Calu3 (cell line): ENCODE measurements around the gene FARP1. TPM values are rescaled to one million over a fixed set of nuclear protein-coding genes. Genes with fewer than 3 reads are reported as not detected.

Source experiments
- BruUV-seq: library from RNA; stranded (reverse); fragments of 400-500 nt; replicated peaks from 2 replicates; lab custom pipeline; 2021; lab: Mats Ljungman, UMichigan
- CTCF ChIA-PET: fragments of 300-600 bp; sonication (Branson Sonifier 250); formaldehyde crosslinking; loops from one replicate; lab custom pipeline; 2022; ENCODE audit warnings: antibody characterized with exemption; lab: Charles Lee
- DNase-seq: peaks from one replicate; pipeline ENCODE4 v3.0.0; 2022
- H3K27ac Mint-ChIP-seq: one replicate; pipeline ENCODE4 v1.8.0; 2022; ENCODE audit warnings: mixed read lengths; ENCODE audit not compliant: unreplicated experiment
- H3K27me3 Mint-ChIP-seq: one replicate; pipeline ENCODE4 v1.8.0; 2022; ENCODE audit warnings: mixed read lengths; ENCODE audit not compliant: unreplicated experiment
- H3K36me3 Mint-ChIP-seq: one replicate; pipeline ENCODE4 v1.8.0; 2022; ENCODE audit warnings: mild to moderate bottlenecking, moderate library complexity, mixed read lengths; ENCODE audit not compliant: insufficient read depth, unreplicated experiment
- H3K4me1 Mint-ChIP-seq: one replicate; pipeline ENCODE4 v1.8.0; 2022; ENCODE audit warnings: mild to moderate bottlenecking, low read depth, mixed read lengths; ENCODE audit not compliant: unreplicated experiment
- H3K4me3 Mint-ChIP-seq: one replicate; pipeline ENCODE4 v1.8.0; 2022; ENCODE audit warnings: mild to moderate bottlenecking, low read depth, moderate library complexity, mixed read lengths; ENCODE audit not compliant: unreplicated experiment
- H3K9me3 Mint-ChIP-seq: one replicate; pipeline ENCODE4 v1.8.0; 2022; ENCODE audit warnings: low read depth, mixed read lengths; ENCODE audit not compliant: unreplicated experiment
- CTCF ChIP-seq: fragments of 200-600 bp; IDR thresholded peaks from one replicate; pipeline ENCODE4 v1.8.0; 2022; ENCODE audit warnings: antibody characterized with exemption; ENCODE audit not compliant: unreplicated experiment
- intact Hi-C: fragments of 100-400 bp; cut with micrococcal nuclease; formaldehyde crosslinking; loops from one replicate; pipeline ENCODE4 v1.10.0; 2022; ENCODE audit not compliant: unreplicated experiment
- total RNA-seq: library from RNA; stranded (reverse); gene quantifications from 2 replicates; pipeline ENCODE4 v1.2.3, GENCODE V29; 2022

Gene FARP1
- total RNA-seq, 1 experiment from 2014 or later, result 47.0 TPM

GRCh38 chr13:98298599-98298998 is 155.7 kb downstream of the FARP1 start:
- H3K27ac Mint-ChIP-seq, result no peak overlapping the region
- no TSS peak for BruUV-seq
- no peak for DNase-seq

GRCh38 chr13:98299235-98299965 is 156.5 kb downstream of the FARP1 start:
- no peak overlapping the region for H3K4me3 Mint-ChIP-seq
- DNase-seq, result no peak
- TF ChIP-seq CTCF, result no peak
- no peaks in the 10 kb centered on the region for H3K36me3 Mint-ChIP-seq
- peaks cover 21% of the 10 kb centered on the region for H3K4me1 Mint-ChIP-seq
- CTCF ChIA-PET, result interaction anchor here (0.8 kb wide), 1 partner anchor 14 kb away, joined by 3 read pairs; no protein-coding TSS in a partner anchor
- intact Hi-C loops, result loop anchor here (10.0 kb wide), 1 partner anchor 155 kb away; the partner anchor contains the start of gene FARP1
- H3K27me3 Mint-ChIP-seq, result no peaks in the 10 kb centered on the region
- H3K9me3 Mint-ChIP-seq, result no peaks in the 10 kb centered on the region
- no peak overlapping the region for H3K27ac Mint-ChIP-seq
- BruUV-seq, result no TSS peak

More at GRCh38 chr13:98298599-98298998, 155.7 kb downstream of the FARP1 start:
- CTCF ChIA-PET, result no interaction called here
- Mint-ChIP-seq H3K27me3 (no peaks in the 10 kb centered on the region), H3K9me3 (no peaks in the 10 kb centered on the region), H3K4me3 (no peak overlapping the region), H3K36me3 (no peaks in the 10 kb centered on the region), H3K4me1 (peaks cover 21% of the 10 kb centered on the region)
- TF ChIP-seq CTCF, result no peak
- intact Hi-C loops, result loop anchor here (10.0 kb wide), 1 partner anchor 154 kb away; the partner anchor contains the start of gene FARP1

- Mint-ChIP-seq H3K4me3 (no peak overlapping the region), H3K4me1 (peaks cover 21% of the 10 kb centered on the region)
- CTCF ChIA-PET, result interaction anchor here (0.8 kb wide), 1 partner anchor 15 kb away, joined by 3 read pairs; no protein-coding TSS in a partner anchor
These were observed 157.1 kb downstream of the FARP1 start for GRCh38 chr13:98299966-98300350.

More at GRCh38 chr13:98299966-98300350, 157.1 kb downstream of the FARP1 start:
- TF ChIP-seq CTCF, result no peak
- Mint-ChIP-seq H3K9me3 (no peaks in the 10 kb centered on the region), H3K27ac (no peak overlapping the region), H3K36me3 (no peaks in the 10 kb centered on the region), H3K27me3 (no peaks in the 10 kb centered on the region)
- intact Hi-C loops, result loop anchor here (10.0 kb wide), 1 partner anchor 155 kb away; the partner anchor contains the start of gene FARP1
- DNase-seq, result no peak
- BruUV-seq, result no TSS peak
